Measurements from ENCODE around the gene DGKK.
"Not testable (repeated sequence)": the region's sequence is repeated elsewhere in the genome, so short reads cannot be mapped to it uniquely, and the experiment has no call there.

Gene DGKK

GRCh38 chrX:50430917-50431575, 39.6 kb downstream of the DGKK start:
- no peak for DNase-seq

DNA sequence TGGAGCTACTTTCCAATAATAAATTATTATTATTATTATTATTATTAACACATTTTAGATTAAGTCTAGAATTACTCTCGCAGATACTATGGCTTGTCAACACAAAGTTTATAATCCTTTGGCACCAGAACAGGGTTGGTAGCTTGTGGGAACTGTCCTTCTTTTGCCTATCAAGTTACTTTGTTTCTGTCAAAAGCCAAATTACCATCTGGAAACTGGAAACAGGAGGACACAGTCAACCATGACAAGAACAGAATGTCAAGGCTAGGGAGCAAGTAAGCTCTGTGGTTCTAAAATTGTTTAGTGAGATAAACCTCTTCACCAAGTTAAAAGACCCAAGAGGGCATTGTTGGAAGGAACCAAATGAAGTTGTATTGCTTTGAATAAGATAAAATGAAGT, 42.5 kb downstream of the DGKK start:
- DNase-seq = no peak

GRCh38 chrX:50407976-50408375, 62.6 kb downstream of the DGKK start:
- no peak for DNase-seq

DNA sequence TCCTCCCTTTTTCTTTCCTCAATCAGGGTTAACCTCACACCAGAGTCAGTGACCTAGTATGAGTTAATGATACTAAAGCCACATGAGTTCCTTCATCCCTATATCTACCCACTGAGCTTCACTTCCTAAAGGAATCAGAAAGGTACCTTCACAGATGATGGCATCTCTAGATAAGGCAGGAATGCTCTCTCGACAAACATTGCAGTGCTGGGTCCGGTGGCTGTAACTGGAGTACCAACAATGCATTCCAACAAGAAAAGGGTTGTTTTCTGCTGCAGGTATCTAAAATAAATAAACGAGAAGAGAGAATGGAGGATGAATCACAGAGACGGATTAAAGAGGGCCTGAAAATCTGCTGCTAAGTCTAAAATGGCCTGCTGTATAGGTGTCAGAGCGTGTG, 66.7 kb downstream of the DGKK start:
- DNase-seq = no peak

DNA sequence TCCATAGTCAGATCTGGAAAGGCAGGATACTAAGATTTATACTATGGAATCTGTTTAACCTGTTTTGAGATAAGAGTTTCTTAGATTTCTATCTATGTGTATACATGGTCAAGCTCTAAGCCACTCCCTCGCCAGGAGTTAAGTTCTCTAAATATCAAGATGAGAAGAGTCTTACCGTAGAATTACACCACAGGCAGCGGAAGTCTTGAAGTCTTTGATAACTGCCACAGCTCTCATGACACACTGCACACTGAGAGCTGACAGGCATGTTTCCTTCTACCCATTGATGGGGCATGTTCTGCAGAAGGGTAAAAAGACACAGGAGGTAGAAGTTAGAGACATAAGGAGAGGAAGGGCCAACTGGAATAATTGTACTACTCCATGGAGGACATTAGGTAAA, 67.7 kb downstream of the DGKK start:
- DNase-seq = no peak

GRCh38 chrX:50393902-50394301, 76.7 kb downstream of the DGKK start:
- no peak for DNase-seq

GRCh38 chrX:50386520-50386919, 84.1 kb downstream of the DGKK start:
- no peak for DNase-seq

DNA sequence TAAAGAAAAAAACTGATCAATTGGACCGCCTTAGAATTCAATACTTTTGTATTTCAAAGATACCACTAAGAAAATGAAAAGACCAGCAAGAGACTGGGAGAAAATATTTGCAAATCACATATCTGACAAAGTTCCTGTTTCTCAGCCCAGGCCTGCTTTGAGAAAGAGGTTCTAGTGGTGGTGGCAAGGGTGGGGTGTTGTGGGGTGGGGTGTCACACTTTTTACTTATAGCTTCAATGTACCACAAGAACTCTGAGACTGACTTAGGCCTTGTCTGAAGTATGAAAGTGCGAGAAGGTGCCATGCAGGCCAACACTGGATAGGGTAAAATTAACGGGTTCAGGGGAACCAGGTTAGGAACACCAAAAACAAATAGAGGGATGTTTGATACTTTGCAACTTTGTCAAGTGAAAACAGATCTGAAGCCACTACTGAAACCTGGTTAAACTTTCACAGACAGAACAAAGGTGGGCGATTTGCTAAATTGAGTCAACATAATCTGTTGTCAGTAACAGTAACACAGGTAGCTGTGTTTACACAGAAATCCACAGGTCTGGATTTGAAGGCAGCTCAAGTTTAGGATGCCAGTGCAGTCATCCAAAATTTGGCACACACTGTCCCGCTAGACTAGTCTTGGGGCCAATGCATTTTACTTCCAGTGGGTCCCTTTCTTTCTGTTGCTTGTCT, 88.8 kb downstream of the DGKK start:
- DNase-seq = no peak

GRCh38 chrX:50375481-50376267, 95.0 kb downstream of the DGKK start:
- DNase-seq = no peak

DNA sequence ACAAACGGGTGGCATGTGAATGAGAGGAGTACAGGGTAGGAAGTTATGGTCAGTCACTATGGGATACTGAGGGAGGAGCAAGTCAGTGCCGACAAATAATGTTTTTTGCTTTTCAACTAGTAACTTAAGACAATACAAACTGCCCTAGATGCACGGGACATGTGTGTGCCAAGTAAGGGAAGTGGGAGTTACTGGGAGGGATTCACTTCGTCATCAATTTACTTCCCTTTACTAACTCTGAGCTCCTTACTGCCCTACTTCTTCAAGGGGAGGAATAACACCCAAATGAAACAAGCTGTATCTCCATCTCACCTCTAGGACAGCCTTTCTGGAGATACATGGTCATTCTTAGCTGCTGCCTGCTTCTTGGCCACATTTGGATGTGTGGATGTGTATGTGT, 97.7 kb downstream of the DGKK start:
- DNase-seq = no peak

- DNase-seq = no peak
Observed at GRCh38 chrX:50343917-50344316, 126.7 kb downstream of the DGKK start.

DNA sequence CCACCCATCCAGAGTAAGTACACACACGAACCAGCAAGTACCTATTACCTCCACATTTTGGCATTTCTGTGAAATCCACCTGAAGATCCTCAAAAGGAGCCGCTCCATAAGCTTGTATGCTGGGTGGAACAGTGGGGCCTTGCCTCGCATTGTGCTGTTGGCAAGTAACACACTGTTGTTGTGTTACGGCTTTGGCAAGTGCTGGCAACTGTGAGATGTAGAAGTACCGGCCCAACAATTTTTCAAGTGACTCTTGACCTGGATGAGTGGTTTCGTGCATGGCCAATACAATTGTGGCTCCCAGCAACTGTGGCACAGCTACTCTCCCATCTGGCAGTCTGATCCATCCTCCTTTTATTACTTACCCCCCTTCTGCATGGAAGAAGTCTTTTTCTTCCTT, 137.3 kb downstream of the DGKK start:
- no peak for DNase-seq

DNA sequence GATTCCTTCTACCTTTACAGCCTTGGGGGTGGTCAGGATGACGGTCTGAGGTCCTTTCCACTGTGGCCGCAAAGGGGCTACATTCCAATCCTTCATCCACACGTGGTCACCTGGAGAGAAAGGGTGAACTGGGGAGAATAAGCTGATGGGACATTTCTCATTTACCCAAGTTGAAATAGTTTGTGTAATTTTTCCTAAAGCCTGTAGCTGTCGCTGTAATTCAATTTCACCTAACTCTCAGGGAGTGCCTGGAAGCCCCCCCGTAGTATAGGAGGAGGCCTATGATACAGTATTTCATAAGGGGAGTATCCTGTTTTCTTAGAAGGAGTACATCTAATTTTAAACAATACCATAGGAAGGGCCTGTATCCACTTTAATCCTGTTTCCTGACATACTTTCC, 138.0 kb downstream of the DGKK start:
- not testable (repeated sequence) for DNase-seq

DNA sequence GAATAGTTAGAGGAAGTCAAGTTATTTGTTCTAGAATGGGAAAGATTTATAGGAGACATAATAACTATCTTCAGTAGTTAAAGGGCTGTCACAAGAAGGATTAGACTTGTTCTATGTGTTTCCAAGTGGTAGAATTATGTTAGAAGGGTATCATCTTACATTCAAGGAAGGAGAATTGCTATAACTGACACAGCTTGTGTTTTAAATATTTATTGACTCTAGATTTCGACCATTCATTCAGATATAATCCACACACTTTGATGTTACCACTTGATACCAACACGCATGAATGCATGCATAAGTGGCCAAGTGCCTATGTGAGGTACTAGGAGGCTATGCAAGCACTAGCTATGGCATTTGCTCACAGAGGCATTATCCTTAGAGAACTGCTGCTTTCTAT, 143.4 kb downstream of the DGKK start:
- no peak for DNase-seq

Measured in hippocampal formation (tissue), 2 donors.